Body of pancreas (tissue), 4 donors: ENCODE measurements around the gene MCAT.

Experiments used
- CTCF ChIP-seq, 7 experiments: fragments of 450-650 bp in 4 of 7; fragments of 200-600 bp in 3 of 7; sonication (generic) in 3 of 7; IDR thresholded peaks; one replicate each; pipeline ENCODE4 v1.5.1; 2016 to 2019; ENCODE audit warnings: antibody characterized with exemption in 7 of 7
- POLR2A ChIP-seq, 3 donors: fragments of 450-650 bp; IDR thresholded peaks; one replicate each; pipeline ENCODE4 v1.6.1; 2016; ENCODE audit warnings: antibody characterized with exemption in 3 of 3, mild to moderate bottlenecking in 2 of 3

- no peak for TF ChIP-seq POLR2A (IDR thresholded peaks at IDR 0.05)
- TF ChIP-seq CTCF (IDR thresholded peaks at IDR 0.05), result no peak
These were observed 30.4 kb upstream of the MCAT start for GRCh38 chr22:43173566-43173965.
